ENCODE data around the gene MIF4GD.

DNA sequence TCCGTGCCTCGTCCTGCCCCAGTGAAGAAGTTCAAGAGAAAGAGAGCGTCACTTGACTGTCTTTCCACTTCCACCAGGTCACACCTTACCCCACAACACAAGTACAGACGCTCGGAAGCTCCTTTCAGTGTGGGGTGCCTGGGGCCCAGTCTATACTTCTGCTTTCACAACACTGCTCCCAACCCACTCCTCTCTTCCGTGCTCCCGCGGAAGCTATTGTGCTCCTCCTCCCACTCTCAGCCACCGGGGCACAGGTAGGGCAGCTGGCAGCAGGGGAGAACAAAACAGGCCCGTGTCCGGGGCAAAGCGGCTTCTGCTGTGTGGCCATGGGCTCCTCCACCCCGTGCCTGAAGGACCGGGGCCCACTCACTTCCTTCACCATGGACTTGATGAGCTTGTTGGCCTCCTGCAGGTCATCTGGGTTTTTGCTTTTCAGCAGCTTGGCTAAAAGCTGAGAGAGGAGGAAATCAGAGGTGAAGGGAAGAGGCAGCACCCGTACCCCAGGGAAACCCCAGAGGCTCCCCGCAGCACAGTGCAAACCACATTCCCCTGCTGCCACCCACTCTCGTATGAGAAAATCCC is 28.5 kb downstream of the MIF4GD start:
- TF ChIP-seq, protein P1, sequence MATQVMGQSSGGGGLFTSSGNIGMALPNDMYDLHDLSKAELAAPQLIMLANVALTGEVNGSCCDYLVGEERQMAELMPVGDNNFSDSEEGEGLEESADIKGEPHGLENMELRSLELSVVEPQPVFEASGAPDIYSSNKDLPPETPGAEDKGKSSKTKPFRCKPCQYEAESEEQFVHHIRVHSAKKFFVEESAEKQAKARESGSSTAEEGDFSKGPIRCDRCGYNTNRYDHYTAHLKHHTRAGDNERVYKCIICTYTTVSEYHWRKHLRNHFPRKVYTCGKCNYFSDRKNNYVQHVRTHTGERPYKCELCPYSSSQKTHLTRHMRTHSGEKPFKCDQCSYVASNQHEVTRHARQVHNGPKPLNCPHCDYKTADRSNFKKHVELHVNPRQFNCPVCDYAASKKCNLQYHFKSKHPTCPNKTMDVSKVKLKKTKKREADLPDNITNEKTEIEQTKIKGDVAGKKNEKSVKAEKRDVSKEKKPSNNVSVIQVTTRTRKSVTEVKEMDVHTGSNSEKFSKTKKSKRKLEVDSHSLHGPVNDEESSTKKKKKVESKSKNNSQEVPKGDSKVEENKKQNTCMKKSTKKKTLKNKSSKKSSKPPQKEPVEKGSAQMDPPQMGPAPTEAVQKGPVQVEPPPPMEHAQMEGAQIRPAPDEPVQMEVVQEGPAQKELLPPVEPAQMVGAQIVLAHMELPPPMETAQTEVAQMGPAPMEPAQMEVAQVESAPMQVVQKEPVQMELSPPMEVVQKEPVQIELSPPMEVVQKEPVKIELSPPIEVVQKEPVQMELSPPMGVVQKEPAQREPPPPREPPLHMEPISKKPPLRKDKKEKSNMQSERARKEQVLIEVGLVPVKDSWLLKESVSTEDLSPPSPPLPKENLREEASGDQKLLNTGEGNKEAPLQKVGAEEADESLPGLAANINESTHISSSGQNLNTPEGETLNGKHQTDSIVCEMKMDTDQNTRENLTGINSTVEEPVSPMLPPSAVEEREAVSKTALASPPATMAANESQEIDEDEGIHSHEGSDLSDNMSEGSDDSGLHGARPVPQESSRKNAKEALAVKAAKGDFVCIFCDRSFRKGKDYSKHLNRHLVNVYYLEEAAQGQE (IDR thresholded peaks at IDR 0.05; ENCODE audit: low read depth, low read length): no peak
- no peak for TF ChIP-seq DPF2 (IDR thresholded peaks at IDR 0.05)
- TF ChIP-seq, protein P2, sequence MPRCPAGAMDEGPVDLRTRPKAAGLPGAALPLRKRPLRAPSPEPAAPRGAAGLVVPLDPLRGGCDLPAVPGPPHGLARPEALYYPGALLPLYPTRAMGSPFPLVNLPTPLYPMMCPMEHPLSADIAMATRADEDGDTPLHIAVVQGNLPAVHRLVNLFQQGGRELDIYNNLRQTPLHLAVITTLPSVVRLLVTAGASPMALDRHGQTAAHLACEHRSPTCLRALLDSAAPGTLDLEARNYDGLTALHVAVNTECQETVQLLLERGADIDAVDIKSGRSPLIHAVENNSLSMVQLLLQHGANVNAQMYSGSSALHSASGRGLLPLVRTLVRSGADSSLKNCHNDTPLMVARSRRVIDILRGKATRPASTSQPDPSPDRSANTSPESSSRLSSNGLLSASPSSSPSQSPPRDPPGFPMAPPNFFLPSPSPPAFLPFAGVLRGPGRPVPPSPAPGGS (IDR thresholded peaks at IDR 0.05; ENCODE audit: borderline replicate concordance, insufficient read depth, low read depth, low read length, poor library complexity, severe bottlenecking): no peak
- TF ChIP-seq EZH2 (IDR thresholded peaks at IDR 0.05; ENCODE audit: borderline replicate concordance, control insufficient read depth, low read depth, low read length): no peak
- no peak; the same call in 1 of the 2 replicates for TF ChIP-seq EED (IDR thresholded peaks at IDR 0.05; ENCODE audit: low read depth)
- TF ChIP-seq RFX5 (IDR thresholded peaks at IDR 0.05; ENCODE audit: low read depth, low read length): no peak
- TF ChIP-seq POLR2A (IDR thresholded peaks at IDR 0.05; ENCODE audit: low read depth, low read length): no peak
- TF ChIP-seq, protein P3, sequence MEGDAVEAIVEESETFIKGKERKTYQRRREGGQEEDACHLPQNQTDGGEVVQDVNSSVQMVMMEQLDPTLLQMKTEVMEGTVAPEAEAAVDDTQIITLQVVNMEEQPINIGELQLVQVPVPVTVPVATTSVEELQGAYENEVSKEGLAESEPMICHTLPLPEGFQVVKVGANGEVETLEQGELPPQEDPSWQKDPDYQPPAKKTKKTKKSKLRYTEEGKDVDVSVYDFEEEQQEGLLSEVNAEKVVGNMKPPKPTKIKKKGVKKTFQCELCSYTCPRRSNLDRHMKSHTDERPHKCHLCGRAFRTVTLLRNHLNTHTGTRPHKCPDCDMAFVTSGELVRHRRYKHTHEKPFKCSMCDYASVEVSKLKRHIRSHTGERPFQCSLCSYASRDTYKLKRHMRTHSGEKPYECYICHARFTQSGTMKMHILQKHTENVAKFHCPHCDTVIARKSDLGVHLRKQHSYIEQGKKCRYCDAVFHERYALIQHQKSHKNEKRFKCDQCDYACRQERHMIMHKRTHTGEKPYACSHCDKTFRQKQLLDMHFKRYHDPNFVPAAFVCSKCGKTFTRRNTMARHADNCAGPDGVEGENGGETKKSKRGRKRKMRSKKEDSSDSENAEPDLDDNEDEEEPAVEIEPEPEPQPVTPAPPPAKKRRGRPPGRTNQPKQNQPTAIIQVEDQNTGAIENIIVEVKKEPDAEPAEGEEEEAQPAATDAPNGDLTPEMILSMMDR (IDR thresholded peaks at IDR 0.05 in 2 of 3, conservative IDR thresholded peaks at IDR 0.05 in 1 of 3; ENCODE audit: control insufficient read depth in 2 of 3, extremely low read depth in 1 of 3, insufficient read depth in 1 of 3, low read depth in 3 of 3, low read length in 3 of 3): no peak
- no peak for TF ChIP-seq GATAD2B (conservative IDR thresholded peaks at IDR 0.05; ENCODE audit: low read depth)
- TF ChIP-seq TCF7 (IDR thresholded peaks at IDR 0.05; ENCODE audit: borderline replicate concordance): no peak
- TF ChIP-seq, protein P4, sequence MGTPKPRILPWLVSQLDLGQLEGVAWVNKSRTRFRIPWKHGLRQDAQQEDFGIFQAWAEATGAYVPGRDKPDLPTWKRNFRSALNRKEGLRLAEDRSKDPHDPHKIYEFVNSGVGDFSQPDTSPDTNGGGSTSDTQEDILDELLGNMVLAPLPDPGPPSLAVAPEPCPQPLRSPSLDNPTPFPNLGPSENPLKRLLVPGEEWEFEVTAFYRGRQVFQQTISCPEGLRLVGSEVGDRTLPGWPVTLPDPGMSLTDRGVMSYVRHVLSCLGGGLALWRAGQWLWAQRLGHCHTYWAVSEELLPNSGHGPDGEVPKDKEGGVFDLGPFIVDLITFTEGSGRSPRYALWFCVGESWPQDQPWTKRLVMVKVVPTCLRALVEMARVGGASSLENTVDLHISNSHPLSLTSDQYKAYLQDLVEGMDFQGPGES (IDR thresholded peaks at IDR 0.05): no peak
- TF ChIP-seq CREM (IDR thresholded peaks at IDR 0.05; ENCODE audit: low read depth): peak; percentile 38; the same call in 1 of the 2 replicates
